GM12891 (cell line): Measurements from ENCODE around the gene LAMC2.

ENCODE experiments used
- POLR2A ChIP-seq: IDR thresholded peaks from 2 replicates; pipeline ENCODE4 v1.6.1; 2011; ENCODE audit warnings: low read depth, low read length, control low read depth
- POLR2AphosphoS5 ChIP-seq: IDR thresholded peaks from 2 replicates; pipeline ENCODE4 v1.6.1; 2011; ENCODE audit warnings: low read depth, low read length, control low read depth
- TAF1 ChIP-seq: IDR thresholded peaks from 2 replicates; pipeline ENCODE4 v1.6.1; 2011; ENCODE audit warnings: low read depth, low read length, control low read depth

DNA sequence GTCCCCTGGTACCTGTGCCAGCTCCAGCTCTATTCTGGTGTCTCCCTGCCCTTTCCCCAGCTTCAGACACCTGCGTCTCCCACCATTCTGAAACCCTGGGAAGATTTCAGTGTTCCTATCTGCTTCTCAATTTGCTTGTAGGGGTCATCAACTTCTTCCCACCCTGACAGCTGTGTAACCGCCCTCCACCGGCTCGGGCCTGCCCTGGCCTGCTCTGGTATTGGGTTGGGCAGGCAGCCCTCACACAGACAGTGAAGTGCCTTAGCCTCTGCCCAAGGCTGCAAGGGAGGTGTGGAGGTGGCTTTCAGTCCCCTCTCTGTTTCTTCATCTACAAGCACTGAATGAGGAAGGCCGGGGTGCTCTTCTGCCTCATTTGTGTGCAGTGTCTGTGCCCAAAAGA lies 97.2 kb downstream of the LAMC2 start:
- TF ChIP-seq POLR2AphosphoS5 (no peak), POLR2A (no peak), TAF1 (no peak)
